Epidermal melanocyte (primary cell): ENCODE measurements around the gene CYP2F1.
"Not testable (repeated sequence)": the region's sequence is repeated elsewhere in the genome, so short reads cannot be mapped to it uniquely, and the experiment has no call there.

Source experiments
- DNase-seq: peaks from one replicate; pipeline ENCODE4 v3.0.0; 2011; ENCODE audit warnings: low spot score; ENCODE audit not compliant: insufficient read length

Gene CYP2F1

GRCh38 chr19:41114132-41114531, at the start of gene CYP2F1:
Gene CYP2F1, plus strand, starts transcription at chr19:41114432. Its CDS starts 1,757 bp downstream, at chr19:41116189.
- no peak for DNase-seq

GRCh38 chr19:41064974-41065569, 49.2 kb upstream of the CYP2F1 start:
- no peak for DNase-seq

- DNase-seq = no peak
Observed at GRCh38 chr19:41076286-41076685, 37.9 kb upstream of the CYP2F1 start.

DNA sequence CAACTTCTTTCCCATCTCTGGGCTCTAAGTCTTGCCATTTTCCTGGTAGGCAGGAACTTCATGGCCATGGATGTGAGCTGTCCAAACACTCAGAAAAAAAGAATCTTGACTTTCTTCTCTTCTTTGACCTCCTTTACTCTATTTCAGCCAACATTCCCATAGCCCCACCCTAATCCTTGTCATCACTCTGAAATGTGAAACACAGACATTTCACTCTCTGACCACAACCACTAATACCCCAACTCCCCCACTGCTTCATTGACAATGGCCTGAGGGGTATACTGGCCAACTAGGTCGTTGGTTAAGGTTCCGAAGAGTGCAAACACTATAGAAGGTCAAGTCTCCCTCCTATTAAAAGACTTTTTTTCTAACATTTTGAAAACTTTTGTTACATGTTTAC, 30.7 kb upstream of the CYP2F1 start:
- no peak for DNase-seq

GRCh38 chr19:41085748-41086415, 28.4 kb upstream of the CYP2F1 start:
- DNase-seq = no peak

DNA sequence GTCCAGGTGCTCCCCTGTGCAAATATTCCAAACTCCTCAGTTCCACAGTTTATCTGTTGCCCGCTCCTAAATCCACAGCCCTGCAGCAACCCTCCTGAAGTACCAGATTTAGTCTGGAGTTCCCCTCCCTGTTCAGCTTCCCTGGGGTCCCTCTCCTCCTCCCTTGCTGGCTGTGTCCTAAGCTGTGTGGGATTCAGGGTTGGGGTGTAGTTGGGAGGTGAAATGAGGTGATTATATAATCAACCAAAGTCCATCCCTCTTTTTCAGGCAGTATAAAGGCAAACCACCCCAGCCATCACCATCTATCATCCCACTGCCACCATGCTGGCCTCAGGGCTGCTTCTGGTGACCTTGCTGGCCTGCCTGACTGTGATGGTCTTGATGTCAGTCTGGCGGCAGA, 26.1 kb upstream of the CYP2F1 start, which contains the start of gene CYP2A13:
Gene CYP2A13, plus strand, starts transcription at position 301 of the 400 bp plus-strand sequence. Its CDS starts 21 bp downstream, at position 322.
- DNase-seq = no peak

DNA sequence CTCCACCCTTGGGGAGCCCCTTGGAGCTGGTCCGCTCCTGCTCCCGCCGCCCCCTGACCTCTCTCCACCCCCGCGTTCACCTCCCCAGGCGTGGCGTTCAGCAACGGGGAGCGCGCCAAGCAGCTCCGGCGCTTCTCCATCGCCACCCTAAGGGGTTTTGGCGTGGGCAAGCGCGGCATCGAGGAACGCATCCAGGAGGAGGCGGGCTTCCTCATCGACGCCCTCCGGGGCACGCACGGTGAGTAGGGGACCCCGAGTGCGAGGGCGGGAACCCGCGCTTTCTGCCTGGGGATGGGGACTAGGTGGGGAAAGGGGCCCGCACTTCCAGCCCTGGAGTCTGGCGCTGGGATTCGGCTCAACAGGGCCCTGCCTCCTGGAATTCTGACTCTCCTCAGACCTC, 24.3 kb upstream of the CYP2F1 start:
- DNase-seq = no peak

- DNase-seq = no peak
Observed at GRCh38 chr19:41095703-41096102, 18.5 kb upstream of the CYP2F1 start.

DNA sequence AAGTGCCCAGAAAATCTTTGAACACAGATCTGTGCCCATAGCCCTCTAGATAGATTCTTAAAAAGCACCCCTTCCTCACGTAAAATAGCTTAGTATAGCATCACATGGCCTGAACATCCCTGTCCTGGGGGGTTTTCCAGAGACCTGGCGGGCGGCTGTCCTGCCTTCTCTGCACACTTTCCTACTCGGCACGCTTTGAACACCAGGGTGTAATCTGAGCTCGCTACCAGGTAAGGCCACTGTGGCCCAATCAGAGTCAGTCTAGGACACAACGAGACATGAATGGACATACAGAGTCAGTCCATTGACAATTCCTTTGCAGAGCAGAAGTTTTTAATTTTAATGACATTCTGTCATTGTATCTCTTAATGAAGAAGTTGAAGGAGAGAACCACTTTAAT, 17.9 kb upstream of the CYP2F1 start:
- DNase-seq = no peak

GRCh38 chr19:41097302-41097701, 16.9 kb upstream of the CYP2F1 start:
- no peak for DNase-seq

- no peak for DNase-seq
Observed at GRCh38 chr19:41098762-41099161, 15.5 kb upstream of the CYP2F1 start.

- DNase-seq = not testable (repeated sequence)
Observed at GRCh38 chr19:41102210-41102609, 12.0 kb upstream of the CYP2F1 start.

GRCh38 chr19:41106177-41106576, 8.1 kb upstream of the CYP2F1 start:
- no peak for DNase-seq

DNA sequence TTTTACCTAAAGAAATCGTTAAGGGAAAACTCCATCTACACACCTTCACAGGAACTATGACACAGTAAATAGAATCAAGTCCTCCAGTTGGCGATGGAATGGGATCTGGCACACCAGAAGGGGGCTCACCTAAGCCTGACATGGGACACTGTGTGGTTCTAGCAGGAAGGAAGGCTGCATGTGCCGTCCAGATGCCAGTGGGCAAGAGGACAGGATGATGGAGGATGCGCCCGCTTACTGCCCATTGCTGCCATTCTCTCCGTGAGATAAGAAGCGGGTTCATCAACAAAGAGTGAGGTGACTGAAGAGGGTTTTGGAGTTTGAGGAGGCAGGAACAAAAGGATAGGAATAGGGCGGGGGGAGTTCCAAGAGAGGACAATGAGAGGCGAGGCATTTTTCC, 2.9 kb upstream of the CYP2F1 start:
- DNase-seq = no peak

DNA sequence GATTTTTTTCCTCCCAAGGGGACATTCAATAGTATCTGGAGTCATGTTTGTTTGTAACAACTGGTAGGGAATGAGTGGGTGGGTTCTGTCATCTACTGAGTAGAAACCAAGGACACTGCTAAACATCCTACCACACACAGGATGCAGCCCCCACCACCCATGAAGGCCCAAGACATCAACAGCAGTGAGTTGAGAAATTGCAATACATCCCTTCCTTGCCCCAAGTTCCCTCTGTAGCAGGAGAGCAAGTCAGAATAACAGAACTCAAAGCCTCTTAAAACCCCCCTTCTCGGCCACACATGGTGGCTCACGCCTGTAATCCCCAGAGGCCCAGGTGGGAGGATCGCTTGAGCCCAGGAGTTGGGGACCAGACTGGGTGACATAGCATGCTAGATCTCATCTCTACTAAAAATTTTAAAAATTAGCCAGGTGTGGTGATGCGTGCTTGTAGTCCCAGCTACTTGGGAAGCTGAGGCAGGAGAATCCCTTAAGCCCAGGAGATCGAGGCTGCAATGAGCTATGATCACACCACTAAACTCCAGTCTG, 2.4 kb upstream of the CYP2F1 start:
- no peak for DNase-seq

DNA sequence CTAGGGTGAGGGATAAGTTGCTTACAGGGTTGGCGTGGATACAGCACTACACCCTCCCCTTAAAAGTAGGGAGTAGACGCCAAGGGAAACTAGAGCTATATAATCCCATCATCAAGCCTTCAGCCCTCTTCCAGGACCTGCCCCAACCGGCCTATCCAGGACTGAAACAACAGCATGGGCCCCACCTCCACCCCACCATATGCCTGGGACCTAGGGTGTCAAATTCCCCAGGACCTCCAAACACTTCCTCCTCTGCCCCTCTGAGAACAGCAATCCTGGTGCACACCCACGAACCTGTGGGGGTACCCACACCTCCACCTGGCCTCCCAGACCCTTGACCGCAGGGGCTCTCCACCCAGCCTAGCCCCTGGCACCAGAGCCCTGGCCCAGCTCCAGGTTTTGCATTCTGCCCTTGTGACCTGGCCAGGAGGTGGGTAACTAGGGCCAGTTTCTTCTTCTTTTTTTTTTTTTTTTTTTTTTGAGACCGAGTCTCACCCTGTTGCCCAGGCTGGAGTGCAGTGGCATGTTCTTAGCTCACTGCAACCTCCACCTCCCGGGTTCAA, 1.4 kb upstream of the CYP2F1 start:
- no peak for DNase-seq

GRCh38 chr19:41116261-41116660, 2.0 kb downstream of the CYP2F1 start:
- DNase-seq = no peak

- DNase-seq = not testable (repeated sequence)
Observed at GRCh38 chr19:41120929-41121911, 7.0 kb downstream of the CYP2F1 start.

DNA sequence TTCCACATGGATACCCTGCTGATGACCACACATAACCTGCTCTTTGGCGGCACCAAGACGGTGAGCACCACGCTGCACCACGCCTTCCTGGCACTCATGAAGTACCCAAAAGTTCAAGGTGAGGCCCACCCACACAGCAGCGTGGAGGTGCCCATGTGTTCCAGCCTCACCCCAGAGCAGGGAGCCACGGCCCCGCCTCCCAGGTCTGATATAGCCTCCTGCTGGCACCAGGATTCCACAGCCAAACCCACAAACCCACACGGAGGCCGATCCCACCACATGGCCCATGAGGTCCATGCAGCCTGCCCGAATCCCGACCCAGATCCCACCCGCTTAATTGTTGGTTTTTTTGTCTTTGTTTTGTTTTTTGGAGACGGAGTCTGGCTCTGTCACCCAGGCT, 8.6 kb downstream of the CYP2F1 start:
- DNase-seq = not testable (repeated sequence)

DNA sequence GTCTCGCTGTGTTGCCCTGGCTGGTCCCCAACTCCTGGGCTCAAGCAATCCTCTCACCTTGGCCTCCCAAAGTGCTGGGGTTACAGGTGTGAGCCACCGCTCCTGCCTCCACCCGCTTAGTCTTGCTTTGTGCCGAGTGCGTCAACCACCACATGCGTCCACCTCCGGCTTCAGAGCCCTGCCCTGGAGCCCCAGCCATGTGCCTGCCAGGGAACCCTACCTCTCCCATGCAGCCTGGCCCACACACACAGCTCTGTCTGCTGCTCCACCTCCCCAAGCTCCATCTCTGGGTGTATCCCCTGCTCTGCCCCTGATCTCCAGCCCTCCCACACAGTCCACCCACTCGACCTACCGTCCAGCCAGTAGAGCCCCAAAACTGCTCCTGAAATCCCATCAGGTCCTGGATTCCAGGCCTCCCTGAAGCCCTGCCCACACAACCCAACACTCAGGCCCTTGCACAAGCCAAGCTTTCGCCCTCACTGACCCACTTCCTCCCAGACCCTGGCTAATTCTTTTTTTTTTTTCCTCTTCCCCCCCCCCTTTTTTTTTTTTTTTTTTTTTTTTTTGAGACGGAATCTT, 9.6 kb downstream of the CYP2F1 start:
- no peak for DNase-seq

GRCh38 chr19:41126765-41127203, 12.6 kb downstream of the CYP2F1 start:
- not testable (repeated sequence) for DNase-seq
